SU-DHL-6 (cell line): ENCODE data around the gene SH3BGR.

Source experiments
- H2AFZ ChIP-seq: fragments of 200-600 bp; sonication (generic); 2 replicates; pipeline ENCODE4 v1.6.1; 2014; ENCODE audit warnings: low read depth, mild to moderate bottlenecking, moderate library complexity, mixed read lengths, antibody characterized with exemption, low read length; ENCODE audit not compliant: severe bottlenecking
- H3F3A ChIP-seq: fragments of 200-600 bp; shearing (Covaris generic); 2 replicates; pipeline ENCODE4 v1.6.0; 2016; ENCODE audit warnings: antibody characterized with exemption, mild to moderate bottlenecking; ENCODE audit not compliant: insufficient read depth
- H3K27ac ChIP-seq: fragments of 200-600 bp; sonication (generic); 2 replicates; pipeline ENCODE4 v1.5.1; 2016; ENCODE audit warnings: low read depth, mild to moderate bottlenecking, low read length, moderate library complexity, mixed read lengths
- H3K27me3 ChIP-seq: fragments of 200-600 bp; sonication (generic), shearing (Covaris generic); 2 replicates; pipeline ENCODE4 v1.6.0; 2014; ENCODE audit warnings: mild to moderate bottlenecking, low read length
- H3K36me3 ChIP-seq: fragments of 200-600 bp; sonication (generic); 2 replicates; pipeline ENCODE4 v1.6.1; 2014; ENCODE audit warnings: mild to moderate bottlenecking, low read length, mixed read lengths
- H3K4me2 ChIP-seq: fragments of 300-600, 200-600 bp; shearing (Covaris generic), sonication (generic); 2 replicates; pipeline ENCODE4 v1.6.0; 2014; ENCODE audit warnings: low read length, low read depth, mild to moderate bottlenecking; ENCODE audit not compliant: poor library complexity, severe bottlenecking
- H3K4me3 ChIP-seq: fragments of 200-600 bp; sonication (generic); 2 replicates; pipeline ENCODE4 v1.5.1; 2014; ENCODE audit warnings: antibody characterized with exemption, low read length, mild to moderate bottlenecking, mixed read lengths; ENCODE audit not compliant: insufficient read depth, poor library complexity, severe bottlenecking
- H3K79me2 ChIP-seq: fragments of 200-600 bp; sonication (generic); 2 replicates; pipeline ENCODE4 v1.6.1; 2014; ENCODE audit warnings: mild to moderate bottlenecking, low read length, moderate library complexity; ENCODE audit not compliant: insufficient read depth
- H3K9ac ChIP-seq: fragments of 200-600 bp; sonication (generic); 2 replicates; pipeline ENCODE4 v1.7.0; 2014; ENCODE audit warnings: mild to moderate bottlenecking, low read length
- H3K9me2 ChIP-seq: fragments of 200-600 bp; sonication (generic); replicated peaks from 2 replicates; pipeline ENCODE4 v1.6.1; 2014; ENCODE audit warnings: low read length; ENCODE audit not compliant: insufficient read depth
- H3K9me3 ChIP-seq: fragments of 200-600 bp; sonication (generic); 2 replicates; pipeline ENCODE4 v1.6.1; 2014; ENCODE audit warnings: low read length, mixed read lengths; ENCODE audit not compliant: insufficient read depth
- H4K20me1 ChIP-seq: fragments of 200-600 bp; sonication (generic); 2 replicates; pipeline ENCODE4 v1.6.1; 2014; ENCODE audit warnings: low read depth, mild to moderate bottlenecking, antibody characterized with exemption, low read length, moderate library complexity, mixed read lengths
- EZH2phosphoT487 ChIP-seq: fragments of 200-600 bp; sonication (generic), shearing (Covaris generic); conservative IDR thresholded peaks from 2 replicates; pipeline ENCODE4 v1.6.1; 2018; ENCODE audit warnings: mild to moderate bottlenecking, antibody characterized with exemption, low read length, moderate library complexity, mixed read lengths
- TF ChIP-seq, protein P1 (sequence below): fragments of 200-600 bp; sonication (generic); IDR thresholded peaks from one replicate; pipeline ENCODE4 v1.5.1; 2017; ENCODE audit warnings: antibody characterized with exemption, mild to moderate bottlenecking, low read length, moderate library complexity; ENCODE audit not compliant: insufficient read depth, poor library complexity, severe bottlenecking

The SH3BGR gene

GRCh38 chr21:39453571-39454179 lies 1.9 kb downstream of the SH3BGR start:
- H3K4me2 ChIP-seq = no peak overlapping the region
- no peak overlapping the region for H2AFZ ChIP-seq
- H3K27ac ChIP-seq = no peak overlapping the region
- H3K9me2 ChIP-seq = no peaks in the 10 kb centered on the region
- no peaks in the 10 kb centered on the region for H3K79me2 ChIP-seq
- no peaks in the 10 kb centered on the region for H3K36me3 ChIP-seq
- no peaks in the 10 kb centered on the region for H3K9me3 ChIP-seq
- no peaks in the 10 kb centered on the region for H3F3A ChIP-seq
- H3K4me3 ChIP-seq = no peak overlapping the region
- TF ChIP-seq, protein P1, sequence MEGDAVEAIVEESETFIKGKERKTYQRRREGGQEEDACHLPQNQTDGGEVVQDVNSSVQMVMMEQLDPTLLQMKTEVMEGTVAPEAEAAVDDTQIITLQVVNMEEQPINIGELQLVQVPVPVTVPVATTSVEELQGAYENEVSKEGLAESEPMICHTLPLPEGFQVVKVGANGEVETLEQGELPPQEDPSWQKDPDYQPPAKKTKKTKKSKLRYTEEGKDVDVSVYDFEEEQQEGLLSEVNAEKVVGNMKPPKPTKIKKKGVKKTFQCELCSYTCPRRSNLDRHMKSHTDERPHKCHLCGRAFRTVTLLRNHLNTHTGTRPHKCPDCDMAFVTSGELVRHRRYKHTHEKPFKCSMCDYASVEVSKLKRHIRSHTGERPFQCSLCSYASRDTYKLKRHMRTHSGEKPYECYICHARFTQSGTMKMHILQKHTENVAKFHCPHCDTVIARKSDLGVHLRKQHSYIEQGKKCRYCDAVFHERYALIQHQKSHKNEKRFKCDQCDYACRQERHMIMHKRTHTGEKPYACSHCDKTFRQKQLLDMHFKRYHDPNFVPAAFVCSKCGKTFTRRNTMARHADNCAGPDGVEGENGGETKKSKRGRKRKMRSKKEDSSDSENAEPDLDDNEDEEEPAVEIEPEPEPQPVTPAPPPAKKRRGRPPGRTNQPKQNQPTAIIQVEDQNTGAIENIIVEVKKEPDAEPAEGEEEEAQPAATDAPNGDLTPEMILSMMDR = no peak
- TF ChIP-seq EZH2phosphoT487 = no peak
- H3K27me3 ChIP-seq = no peaks in the 10 kb centered on the region
- no peaks in the 10 kb centered on the region for H4K20me1 ChIP-seq
- no peak overlapping the region for H3K9ac ChIP-seq

- no peak overlapping the region for H2AFZ ChIP-seq
- H3K27ac ChIP-seq = no peak overlapping the region
- H4K20me1 ChIP-seq = no peaks in the 10 kb centered on the region
- H3F3A ChIP-seq = no peaks in the 10 kb centered on the region
- H3K4me3 ChIP-seq = no peak overlapping the region
- H3K9me3 ChIP-seq = no peaks in the 10 kb centered on the region
- H3K79me2 ChIP-seq = no peaks in the 10 kb centered on the region
- H3K36me3 ChIP-seq = no peaks in the 10 kb centered on the region
- H3K9ac ChIP-seq = no peak overlapping the region
- H3K27me3 ChIP-seq = no peaks in the 10 kb centered on the region
- TF ChIP-seq EZH2phosphoT487 = no peak
- TF ChIP-seq, protein P1 = no peak
- H3K4me2 ChIP-seq = no peak overlapping the region
- no peaks in the 10 kb centered on the region for H3K9me2 ChIP-seq
Measured at GRCh38 chr21:39454949-39455668, 3.3 kb downstream of the SH3BGR start.

DNA sequence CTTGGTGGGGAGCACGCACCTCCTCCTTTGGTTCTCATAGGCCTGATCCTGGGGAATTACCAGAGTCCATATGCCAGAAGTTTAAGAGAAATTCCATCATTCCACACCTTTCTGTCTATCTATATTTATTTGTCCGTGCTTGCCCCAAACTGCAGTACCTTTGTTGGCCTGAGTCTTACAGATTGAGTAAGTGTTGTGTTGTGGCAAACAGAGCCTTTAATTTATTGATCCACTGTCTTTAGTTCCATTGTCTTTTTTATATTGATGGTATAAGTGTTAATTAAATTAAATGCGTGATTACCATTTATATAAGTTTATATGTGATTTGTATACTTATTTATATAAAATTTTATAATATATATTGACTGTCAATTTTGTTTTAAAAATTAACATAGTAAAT lies 4.9 kb downstream of the SH3BGR start:
- Histone ChIP-seq H3K27ac (no peak overlapping the region), H3K9me3 (no peaks in the 10 kb centered on the region), H3K79me2 (no peaks in the 10 kb centered on the region), H3K9me2 (no peaks in the 10 kb centered on the region), H3K4me2 (no peak overlapping the region), H3K27me3 (no peaks in the 10 kb centered on the region), H3K4me3 (no peak overlapping the region), H3F3A (no peaks in the 10 kb centered on the region), H3K9ac (no peak overlapping the region), H2AFZ (no peak overlapping the region), H3K36me3 (no peaks in the 10 kb centered on the region), H4K20me1 (no peaks in the 10 kb centered on the region)
- no peak for TF ChIP-seq EZH2phosphoT487
- TF ChIP-seq, protein P1 = no peak
